H9 (cell line): Measurements from ENCODE around the gene SSUH2. TPM values are rescaled to one million over a fixed set of nuclear protein-coding genes. Genes with fewer than 3 reads are reported as not detected.

Source experiments
- DNase-seq: peaks from one replicate; pipeline ENCODE4 v3.0.0-alpha.2; 2017
- H2AFZ ChIP-seq: one replicate; pipeline ENCODE4 v1.6.1; 2013; ENCODE audit warnings: mild to moderate bottlenecking, low read length, control low read depth, moderate library complexity
- H2AK5ac ChIP-seq: 2 replicates; pipeline ENCODE4 v1.6.1; 2013; ENCODE audit warnings: low read length, control low read depth, mixed read lengths; ENCODE audit not compliant: insufficient read length
- H2BK120ac ChIP-seq: one replicate; pipeline ENCODE4 v1.6.1; 2013; ENCODE audit warnings: low read depth, mild to moderate bottlenecking, low read length, control low read depth, inconsistent platforms; ENCODE audit not compliant: poor library complexity, severe bottlenecking
- H2BK12ac ChIP-seq: 2 replicates; pipeline ENCODE4 v1.6.1; 2013; ENCODE audit warnings: low read length, control low read depth, mixed read lengths, low read depth; ENCODE audit not compliant: insufficient read length
- H2BK15ac ChIP-seq: 2 replicates; pipeline ENCODE4 v1.6.1; 2013; ENCODE audit warnings: low read depth, low read length, control low read depth
- H2BK20ac ChIP-seq: one replicate; pipeline ENCODE4 v1.6.1; 2013; ENCODE audit warnings: low read depth, mild to moderate bottlenecking, low read length, control low read depth, inconsistent platforms; ENCODE audit not compliant: poor library complexity, severe bottlenecking
- H2BK5ac ChIP-seq: 2 replicates; pipeline ENCODE4 v1.6.1; 2013; ENCODE audit warnings: low read length, control low read depth, mixed read lengths; ENCODE audit not compliant: insufficient read length
- H3K14ac ChIP-seq: 2 replicates; pipeline ENCODE4 v1.6.1; 2013; ENCODE audit warnings: low read length, control low read depth; ENCODE audit not compliant: insufficient read depth
- H3K18ac ChIP-seq: 2 replicates; pipeline ENCODE4 v1.6.1; 2013; ENCODE audit warnings: low read depth, mild to moderate bottlenecking, mixed read lengths, low read length, control low read depth; ENCODE audit not compliant: insufficient read length
- H3K23ac ChIP-seq: 2 replicates; pipeline ENCODE4 v1.6.1; 2013; ENCODE audit warnings: low read length, control low read depth, mixed read lengths, low read depth; ENCODE audit not compliant: insufficient read length
- H3K23me2 ChIP-seq: 2 replicates; pipeline ENCODE4 v1.6.1; 2013; ENCODE audit warnings: low read depth, mild to moderate bottlenecking, mixed read lengths, low read length, control low read depth; ENCODE audit not compliant: insufficient read length, poor library complexity, severe bottlenecking
- H3K27ac ChIP-seq: 2 replicates; pipeline ENCODE4 v1.5.1; 2013; ENCODE audit warnings: low read length, control low read depth, mixed read lengths, low read depth; ENCODE audit not compliant: insufficient read length
- H3K27me3 ChIP-seq: 2 replicates; pipeline ENCODE4 v1.6.1; 2013; ENCODE audit warnings: low read length, control low read depth, inconsistent platforms; ENCODE audit not compliant: insufficient read depth
- H3K4ac ChIP-seq: 2 replicates; pipeline ENCODE4 v1.6.1; 2013; ENCODE audit warnings: low read depth, mild to moderate bottlenecking, control low read depth, inconsistent platforms, low read length, moderate library complexity
- H3K4me1 ChIP-seq: 2 replicates; pipeline ENCODE4 v1.6.1; 2013; ENCODE audit warnings: low read length, control low read depth, inconsistent platforms; ENCODE audit not compliant: insufficient read depth
- H3K4me2 ChIP-seq: 2 replicates; pipeline ENCODE4 v1.6.1; 2013; ENCODE audit warnings: low read length, control low read depth, mixed read lengths; ENCODE audit not compliant: insufficient read length, insufficient read depth
- H3K56ac ChIP-seq: 2 replicates; pipeline ENCODE4 v1.6.1; 2013; ENCODE audit warnings: low read depth, mild to moderate bottlenecking, mixed read lengths, low read length, control low read depth; ENCODE audit not compliant: insufficient read length
- H3K79me1 ChIP-seq: 2 replicates; pipeline ENCODE4 v1.6.1; 2013; ENCODE audit warnings: low read depth, mild to moderate bottlenecking, moderate library complexity, low read length, control low read depth, inconsistent platforms; ENCODE audit not compliant: insufficient read depth, poor library complexity, severe bottlenecking
- H3K79me2 ChIP-seq: 2 replicates; pipeline ENCODE4 v1.6.1; 2013; ENCODE audit warnings: low read length, control low read depth, inconsistent platforms; ENCODE audit not compliant: insufficient read depth
- H3K9ac ChIP-seq: 2 replicates; pipeline ENCODE4 v1.6.1; 2013; ENCODE audit warnings: low read length, control low read depth, mixed read lengths; ENCODE audit not compliant: insufficient read length; ENCODE audit errors: extremely low read depth
- H3K9me3 ChIP-seq: one replicate; pipeline ENCODE4 v1.6.1; 2013; ENCODE audit warnings: low read depth, low read length, inconsistent platforms; ENCODE audit not compliant: control insufficient read depth
- H3T11ph ChIP-seq: one replicate; pipeline ENCODE4 v1.6.1; 2013; ENCODE audit warnings: mild to moderate bottlenecking, low read length, control low read depth, inconsistent platforms
- H4K20me1 ChIP-seq: one replicate; pipeline ENCODE4 v1.6.1; 2013; ENCODE audit not compliant: control insufficient read depth, insufficient read length, insufficient read depth
- H4K5ac ChIP-seq: 2 replicates; pipeline ENCODE4 v1.6.1; 2013; ENCODE audit warnings: low read depth, mild to moderate bottlenecking, mixed read lengths, low read length, control low read depth; ENCODE audit not compliant: insufficient read length
- H4K8ac ChIP-seq: replicated peaks from 2 replicates; pipeline ENCODE4 v1.6.1; 2013; ENCODE audit warnings: low read length, control low read depth, mixed read lengths, low read depth; ENCODE audit not compliant: insufficient read length
- H4K91ac ChIP-seq: 2 replicates; pipeline ENCODE4 v1.6.1; 2013; ENCODE audit warnings: low read depth, mild to moderate bottlenecking, moderate library complexity, mixed read lengths, low read length, control low read depth; ENCODE audit not compliant: insufficient read length
- H3K27ac Mint-ChIP-seq, 3 experiments: 2 replicates in 2 of 3; 3 replicates in 1 of 3; pipeline ENCODE4 v1.8.0; 2020 to 2021; ENCODE audit warnings: mixed read lengths in 3 of 3, mild to moderate bottlenecking in 1 of 3, moderate library complexity in 1 of 3
- H3K27me3 Mint-ChIP-seq: 2 replicates; pipeline ENCODE4 v1.8.0; 2021; ENCODE audit warnings: low read depth, mild to moderate bottlenecking, moderate library complexity, mixed read lengths
- H3K36me3 Mint-ChIP-seq, 3 experiments: 2 replicates in 2 of 3; 3 replicates in 1 of 3; pipeline ENCODE4 v1.8.0; 2020 to 2021; ENCODE audit warnings: low read depth in 3 of 3, mixed read lengths in 3 of 3; ENCODE audit not compliant: insufficient read depth in 1 of 3
- H3K4me1 Mint-ChIP-seq, 2 experiments: 2 replicates each; pipeline ENCODE4 v1.8.0; 2020; ENCODE audit warnings: mixed read lengths in 2 of 2
- H3K4me3 Mint-ChIP-seq, 2 experiments: 2 replicates in 1 of 2; 3 replicates in 1 of 2; pipeline ENCODE4 v1.8.0; 2020 to 2021; ENCODE audit warnings: mild to moderate bottlenecking in 2 of 2, mixed read lengths in 2 of 2, moderate library complexity in 1 of 2
- H3K9me3 Mint-ChIP-seq, 2 experiments: 2 replicates in 1 of 2; 3 replicates in 1 of 2; pipeline ENCODE4 v1.8.0; 2020; ENCODE audit warnings: mild to moderate bottlenecking in 2 of 2, mixed read lengths in 2 of 2, moderate library complexity in 1 of 2
- CTCF ChIP-seq: fragments of 200-600 bp; sonication (generic); conservative IDR thresholded peaks from 3 replicates; pipeline ENCODE4 v1.8.0; 2021; ENCODE audit warnings: antibody characterized with exemption, mild to moderate bottlenecking
- WGBS: extraction: QIAGEN DNeasy Blood & Tissue Kit; methylation state at CpG from one replicate; pipeline ENCODE4 v1.1.7; 2013; ENCODE audit warnings: missing lambda C conversion rate, low lambda C conversion rate, mixed read lengths; ENCODE audit not compliant: insufficient read length; ENCODE audit errors: extremely low coverage; 5-methylcytosine and 5-hydroxymethylcytosine counted together
- total RNA-seq: library from RNA; stranded (reverse); gene quantifications from 2 replicates; pipeline ENCODE4 v1.2.1, GENCODE V29; 2021

Gene SSUH2
- total RNA-seq, 1 experiment from 2014 or later, result 0.61 TPM

- H2BK12ac ChIP-seq, result no peak overlapping the region
- Mint-ChIP-seq H3K36me3 (no peaks in the 10 kb centered on the region), H3K27ac (no peak overlapping the region), H3K4me1 (0 out of 4 replicates have a peak, but pooled peaks cover 2 to 8% of the 10 kb centered on the region in 2 experiments), H3K27me3 (no peaks in the 10 kb centered on the region), H3K9me3 (no peaks in the 10 kb centered on the region), H3K4me3 (no peak overlapping the region)
- no CpG with 5 or more reads among the region's 4 CpGs for WGBS
- H4K20me1 ChIP-seq, result no peaks in the 10 kb centered on the region
- H3K4me1 ChIP-seq, result no peaks in the 10 kb centered on the region
- no peak overlapping the region for H3K14ac ChIP-seq
- no peak overlapping the region for H3K4me2 ChIP-seq
- no peak overlapping the region for H3K9ac ChIP-seq
- no peak overlapping the region for H2AK5ac ChIP-seq
- no peak overlapping the region for H3K18ac ChIP-seq
- no peak overlapping the region for H3K27ac ChIP-seq
- DNase-seq, result no peak
- H2BK20ac ChIP-seq, result no peak overlapping the region
- H4K8ac ChIP-seq, result no peak overlapping the region
- no peak overlapping the region for H3K23ac ChIP-seq
- no peaks in the 10 kb centered on the region for H3K79me2 ChIP-seq
- no peak for TF ChIP-seq CTCF
- no peak overlapping the region for H3K4ac ChIP-seq
- no peak overlapping the region for H2AFZ ChIP-seq
- H2BK120ac ChIP-seq, result no peak overlapping the region
- no peaks in the 10 kb centered on the region for H3K9me3 ChIP-seq
- H2BK5ac ChIP-seq, result no peak overlapping the region
- H4K91ac ChIP-seq, result no peak overlapping the region
- H3K27me3 ChIP-seq, result no peaks in the 10 kb centered on the region
- no peak overlapping the region for H2BK15ac ChIP-seq
- no peak overlapping the region for H3T11ph ChIP-seq
- H3K56ac ChIP-seq, result no peak overlapping the region
- no peaks in the 10 kb centered on the region for H3K79me1 ChIP-seq
- H3K23me2 ChIP-seq, result no peaks in the 10 kb centered on the region
- H4K5ac ChIP-seq, result no peak overlapping the region
Measured at GRCh38 chr3:8578282-8578681, 66.3 kb downstream of the SSUH2 start.
